ENCODE measurements around the gene PRKAR1A.
A peak's percentile ranks its signal among the peaks of the same experiment; 100 is the strongest.
"Not testable (repeated sequence)": the region's sequence is repeated elsewhere in the genome, so short reads cannot be mapped to it uniquely, and the experiment has no call there.

Gene PRKAR1A

DNA sequence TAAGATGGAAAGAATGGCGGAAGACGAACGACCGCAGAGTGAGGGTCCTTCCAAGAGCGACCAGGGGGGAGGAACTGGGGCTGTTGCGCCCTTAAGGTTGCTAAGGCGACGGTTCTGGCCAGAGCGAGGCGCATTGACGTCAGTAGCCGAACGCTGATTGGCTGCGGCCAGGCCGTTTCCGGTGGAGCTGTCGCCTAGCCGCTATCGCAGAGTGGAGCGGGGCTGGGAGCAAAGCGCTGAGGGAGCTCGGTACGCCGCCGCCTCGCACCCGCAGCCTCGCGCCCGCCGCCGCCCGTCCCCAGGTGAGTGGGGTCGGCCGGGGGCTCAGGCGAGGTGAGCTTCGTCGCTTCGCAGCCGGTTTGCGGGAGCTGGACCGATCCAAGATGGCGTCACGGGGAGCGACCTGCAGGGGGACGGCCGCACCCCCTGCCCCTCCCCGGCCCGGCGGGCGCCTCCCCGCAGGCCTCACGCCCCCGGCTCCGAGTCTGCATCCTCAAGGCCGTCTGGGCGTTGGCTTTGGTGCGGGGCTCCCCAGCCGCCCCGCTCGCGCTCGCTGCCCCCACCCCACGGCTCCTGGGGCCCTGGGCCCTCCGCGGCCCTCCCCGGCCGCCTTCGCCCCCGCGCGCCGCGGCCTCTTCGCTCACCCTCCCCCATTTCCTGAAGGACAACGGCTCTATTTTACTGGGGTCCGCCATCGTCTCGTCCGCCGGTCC lies at the start of gene PRKAR1A:
Gene PRKAR1A (plus strand): TSS at position 184 of the 713 bp plus-strand sequence. CDS start 2,970 bp downstream, outside the sequence.
- DNase-seq = peak; percentile 86

DNA sequence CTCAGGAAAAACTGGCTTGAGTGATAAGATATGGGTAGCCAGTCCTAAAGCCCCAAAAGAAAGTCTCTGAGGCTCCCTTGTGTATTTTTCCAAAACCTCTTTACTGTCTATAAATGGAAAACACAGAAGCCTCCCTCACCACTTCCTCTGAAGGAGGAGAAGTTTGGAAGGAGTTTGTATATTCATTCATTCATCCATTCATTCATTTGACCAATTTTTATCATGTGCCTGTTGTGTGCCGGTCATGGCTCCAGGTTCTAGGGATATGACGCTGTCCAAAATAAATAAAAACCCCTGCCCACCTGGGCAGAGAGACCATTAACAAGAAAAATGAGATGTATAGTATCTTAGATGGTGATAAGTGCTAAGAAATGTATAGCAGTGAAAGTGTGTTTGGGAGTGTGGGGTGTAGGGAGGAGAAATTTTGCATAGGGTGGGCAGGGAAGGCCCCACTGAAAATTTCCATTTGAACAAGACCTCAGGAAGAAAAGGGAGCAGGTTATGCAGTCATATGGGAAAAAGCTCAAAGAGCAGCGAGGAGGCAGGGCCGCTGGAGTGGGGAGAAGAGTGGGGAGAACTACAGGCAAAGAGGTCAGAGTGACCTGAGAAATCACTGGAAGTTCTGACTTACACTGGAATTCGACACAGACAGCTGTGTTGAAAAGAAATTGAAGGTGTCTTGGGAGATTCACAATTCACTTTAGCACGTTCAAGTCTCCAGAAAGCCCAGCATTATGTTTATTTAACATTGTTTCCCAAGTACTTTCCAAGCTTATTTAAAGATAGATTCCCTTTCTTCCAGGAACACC lies 48.8 kb upstream of the PRKAR1A start:
- DNase-seq = no peak

DNA sequence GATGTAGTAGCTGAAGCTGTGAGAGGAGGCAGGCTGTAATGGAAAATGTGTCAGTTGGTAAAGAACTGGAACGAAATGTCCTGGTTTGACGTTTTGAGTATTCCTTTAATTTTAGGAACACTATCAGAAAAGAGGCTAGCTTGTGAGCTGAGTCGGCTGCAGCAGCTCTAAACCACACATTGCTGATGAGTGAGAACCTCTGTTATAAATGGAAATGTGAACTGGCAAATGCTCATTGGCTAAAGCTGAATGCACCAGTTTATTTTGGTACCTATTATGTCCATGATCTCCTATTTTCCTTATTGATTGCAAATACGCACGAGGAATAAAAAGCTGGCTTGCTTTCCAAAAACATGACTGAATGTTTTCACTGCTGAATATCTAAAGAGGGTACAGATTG lies 43.9 kb upstream of the PRKAR1A start:
- no peak for DNase-seq

DNA sequence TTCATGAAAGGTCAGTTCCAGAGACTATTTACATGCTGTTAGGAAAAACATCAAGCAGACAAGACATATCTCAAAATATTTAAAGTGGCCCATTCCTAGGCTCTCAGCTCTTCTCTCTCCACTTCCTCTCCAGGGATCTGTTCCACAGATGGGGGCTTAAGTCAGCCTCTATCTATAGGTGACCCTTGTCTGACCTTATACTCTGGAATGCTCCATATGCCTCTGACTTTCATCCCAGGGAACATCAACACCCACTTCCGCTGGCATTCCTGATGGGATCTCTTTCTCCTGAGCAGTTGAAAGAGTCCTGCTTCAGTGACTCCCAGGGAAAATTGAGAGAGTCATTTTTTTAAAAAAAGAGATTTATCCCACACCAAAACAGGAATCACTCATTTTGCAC lies 43.4 kb upstream of the PRKAR1A start:
- no peak for DNase-seq

DNA sequence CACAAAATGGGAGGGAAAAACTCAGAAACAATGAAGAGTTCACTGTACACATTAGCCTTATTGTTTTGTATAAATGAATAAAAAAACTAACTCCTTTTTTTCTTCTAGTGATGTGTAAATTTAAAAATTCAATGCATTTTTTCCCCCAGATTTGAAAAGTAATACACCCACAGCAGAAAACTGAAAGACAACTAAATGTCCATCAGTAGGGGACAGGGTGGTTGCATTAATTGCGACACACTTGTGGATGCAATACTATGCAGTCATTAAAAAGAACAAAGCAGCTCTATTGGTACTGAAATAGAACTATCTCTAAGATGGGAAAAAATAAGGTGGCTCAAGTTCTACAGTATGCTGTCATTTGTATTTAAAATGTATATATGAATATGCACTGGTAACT lies 41.3 kb upstream of the PRKAR1A start:
- no peak for DNase-seq

DNA sequence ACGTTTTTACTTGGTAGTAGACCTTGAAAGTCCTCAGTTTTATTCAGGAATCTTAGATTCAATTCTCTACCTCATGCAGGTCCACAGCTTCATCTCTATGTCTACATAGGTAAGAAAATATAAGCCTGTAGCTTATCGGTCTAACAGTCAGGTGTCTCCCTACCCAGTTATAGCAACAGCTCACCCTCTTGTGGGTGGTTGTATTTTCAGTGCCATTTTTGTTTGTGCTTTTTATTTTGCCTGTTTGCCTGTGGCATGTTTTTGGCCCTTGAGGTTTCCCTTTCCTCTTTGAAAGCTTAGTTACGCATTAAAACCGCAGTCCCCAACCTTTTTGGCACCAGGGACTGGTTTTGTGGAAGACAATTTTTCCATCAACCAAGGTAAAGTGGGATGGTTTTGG lies 31.3 kb upstream of the PRKAR1A start:
- no peak for DNase-seq

DNA sequence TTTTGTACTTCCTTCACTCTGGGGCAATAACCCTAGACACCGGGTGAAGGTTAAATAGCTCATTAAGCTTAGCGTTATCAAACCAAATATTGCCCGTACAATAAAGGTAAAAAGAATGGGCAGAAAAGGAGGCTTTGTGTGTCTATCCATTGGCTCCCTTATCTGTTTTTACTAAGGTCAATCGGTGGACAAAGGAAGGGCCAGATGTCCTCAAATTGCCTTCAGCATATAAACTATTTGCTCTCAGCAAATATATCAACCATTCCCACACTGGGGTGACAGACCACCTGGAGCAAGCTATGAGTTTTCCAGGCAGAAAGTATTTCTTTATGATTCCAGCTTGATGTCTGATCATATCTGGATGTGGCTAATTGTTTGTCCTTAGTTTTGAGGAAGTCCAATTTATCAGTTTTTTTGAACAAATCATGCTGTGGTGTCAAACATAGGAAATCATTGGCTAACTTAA lies 29.6 kb upstream of the PRKAR1A start:
- DNase-seq = no peak

DNA sequence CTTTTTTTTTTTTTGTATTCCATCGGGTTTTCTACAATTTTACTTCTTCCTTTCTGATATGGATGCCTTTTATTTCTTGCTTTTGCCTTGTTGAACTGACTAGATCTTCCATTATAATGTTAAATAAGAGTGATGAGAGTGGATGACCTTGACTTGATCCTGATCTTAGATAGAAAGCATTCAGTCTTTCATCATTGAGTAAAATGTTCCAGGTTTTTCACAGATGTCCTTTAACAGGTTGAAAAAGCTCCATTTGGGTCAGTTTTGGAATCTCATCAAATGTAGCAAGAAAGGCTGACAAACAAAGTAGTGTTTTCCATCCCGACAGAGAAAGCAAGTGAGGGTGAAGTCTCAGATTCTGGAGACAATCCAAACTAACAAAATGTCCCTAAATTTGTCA lies 27.8 kb upstream of the PRKAR1A start:
- no peak for DNase-seq

DNA sequence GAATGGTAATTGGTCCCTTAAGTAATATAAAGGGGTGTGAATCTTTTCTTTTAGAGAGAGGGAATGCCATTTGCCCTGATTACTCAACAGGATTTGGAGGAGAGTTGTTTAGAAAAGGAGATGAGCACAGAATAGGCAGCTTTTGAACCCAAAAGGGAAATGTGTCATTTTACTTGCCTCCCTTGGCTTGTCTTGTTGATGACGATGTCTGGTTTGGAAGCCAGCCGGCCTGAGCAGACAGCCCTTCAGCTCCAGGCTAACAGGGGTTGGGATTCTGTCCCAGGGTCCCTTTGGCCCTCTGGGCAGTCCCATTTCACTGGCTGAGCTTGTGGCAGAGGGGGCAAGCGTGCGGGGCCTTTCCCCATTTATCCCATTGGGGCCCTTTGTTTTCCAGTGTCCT lies 22.3 kb upstream of the PRKAR1A start:
- no peak for DNase-seq

DNA sequence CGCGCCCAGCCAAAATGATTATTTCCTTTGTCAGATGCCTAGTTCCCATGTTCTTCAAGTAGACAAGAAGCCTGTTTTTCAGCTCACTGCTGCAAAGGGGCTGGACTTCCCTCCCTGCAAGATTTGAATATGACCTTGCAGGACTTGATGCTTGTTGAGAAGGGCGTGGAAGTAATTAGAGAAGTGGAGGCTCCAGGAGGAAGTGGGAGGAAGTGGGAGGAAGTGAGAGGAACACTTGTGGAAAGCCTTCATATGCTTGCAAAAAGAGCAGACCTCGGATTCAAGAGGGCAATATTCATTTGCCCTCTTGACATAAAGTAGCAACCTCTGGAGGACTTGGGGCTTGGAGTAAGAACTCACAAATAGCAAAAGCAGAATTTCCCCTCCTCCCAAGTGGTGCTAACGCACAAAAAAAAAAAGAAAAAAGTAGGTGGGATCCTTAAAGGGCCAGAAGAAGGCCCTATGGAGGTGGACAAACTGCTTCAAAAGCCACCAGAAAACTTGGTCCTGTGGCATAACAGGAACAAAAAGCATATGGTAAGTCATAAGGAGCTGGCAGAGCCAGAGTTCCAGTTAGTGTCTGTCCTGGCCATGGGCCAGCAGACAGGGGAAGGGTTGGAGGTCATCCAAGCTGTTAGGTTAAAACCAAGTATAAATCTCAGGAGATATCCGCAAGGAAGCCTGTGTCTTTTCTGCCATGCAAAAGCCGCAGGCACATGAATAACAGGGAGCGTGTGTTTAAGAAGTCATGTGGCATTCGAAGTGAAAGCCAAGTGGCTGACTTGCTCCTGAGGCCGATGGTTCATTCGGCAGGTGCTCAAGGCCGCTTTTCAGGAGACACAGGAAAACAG lies 20.6 kb upstream of the PRKAR1A start:
- no peak for DNase-seq

DNA sequence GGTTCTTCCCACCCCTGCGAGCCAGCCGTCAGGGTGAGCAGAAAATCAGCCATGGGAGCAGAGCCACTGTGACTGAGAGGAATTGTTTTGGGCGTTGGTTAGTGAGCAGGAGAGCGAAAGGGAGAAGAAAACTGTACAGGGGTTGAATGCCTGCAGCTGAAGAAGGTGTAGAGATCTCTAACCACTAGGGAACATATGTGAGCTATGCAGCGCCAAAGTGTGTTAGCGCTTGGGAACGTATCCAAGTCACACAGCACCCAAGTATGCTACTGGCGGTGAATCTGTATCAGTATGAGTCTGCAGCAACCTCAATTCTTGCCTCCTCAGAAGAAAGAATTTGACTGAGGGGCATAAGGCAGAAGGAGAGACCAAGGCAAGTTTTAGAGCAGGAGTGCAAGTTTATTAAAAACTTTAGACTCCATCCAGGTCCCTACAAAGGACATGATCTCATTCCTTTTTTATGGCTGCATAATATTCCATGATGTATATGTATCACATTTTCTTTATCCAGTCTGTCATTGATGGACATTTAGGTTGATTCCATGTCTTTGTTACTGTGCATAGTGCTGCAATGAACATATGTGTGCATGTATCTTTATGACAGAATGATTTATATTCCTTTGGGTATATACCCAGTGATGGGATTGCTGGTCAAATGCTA lies 19.7 kb upstream of the PRKAR1A start:
- not testable (repeated sequence) for DNase-seq

DNA sequence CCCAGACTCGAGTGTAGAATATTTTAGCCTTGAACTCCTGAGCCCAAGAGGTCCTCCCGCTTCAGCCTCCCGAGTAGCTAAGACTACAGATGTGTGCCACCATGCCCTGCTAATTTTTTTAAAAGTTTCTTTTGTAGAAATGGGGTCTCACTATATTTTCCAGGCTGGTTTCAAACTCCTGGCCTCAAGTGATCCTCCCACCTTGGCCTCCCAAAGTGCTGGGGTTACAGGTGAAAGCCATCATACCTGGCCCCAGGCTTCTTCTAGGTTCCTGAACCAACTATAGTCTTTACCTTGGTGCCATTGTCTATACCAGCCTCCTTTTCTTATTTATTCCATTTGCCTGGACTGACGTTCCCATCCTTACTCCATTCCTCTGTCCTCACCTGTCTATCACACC lies 17.1 kb upstream of the PRKAR1A start:
- DNase-seq = no peak

DNA sequence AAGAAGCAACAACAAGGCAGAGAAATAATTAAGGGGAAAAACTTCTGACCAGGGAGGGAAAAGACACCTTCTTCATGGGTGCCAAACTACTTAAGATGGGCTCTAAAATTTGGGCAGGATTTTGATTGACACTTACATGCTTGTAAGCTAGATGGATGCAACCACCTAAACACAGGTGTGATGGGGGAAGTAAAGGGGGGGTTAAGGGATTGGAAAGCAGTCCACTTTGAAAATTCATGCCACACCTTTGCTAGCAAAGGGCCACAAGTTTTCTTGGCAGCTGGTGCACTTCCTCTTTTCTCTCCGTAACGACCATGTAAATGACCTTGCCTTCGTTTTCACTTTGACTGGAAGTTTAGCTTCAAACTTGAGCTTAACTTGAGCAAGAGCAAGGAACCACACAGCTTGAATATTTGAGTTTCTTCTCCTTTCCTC lies 14.3 kb upstream of the PRKAR1A start:
- DNase-seq = no peak

DNA sequence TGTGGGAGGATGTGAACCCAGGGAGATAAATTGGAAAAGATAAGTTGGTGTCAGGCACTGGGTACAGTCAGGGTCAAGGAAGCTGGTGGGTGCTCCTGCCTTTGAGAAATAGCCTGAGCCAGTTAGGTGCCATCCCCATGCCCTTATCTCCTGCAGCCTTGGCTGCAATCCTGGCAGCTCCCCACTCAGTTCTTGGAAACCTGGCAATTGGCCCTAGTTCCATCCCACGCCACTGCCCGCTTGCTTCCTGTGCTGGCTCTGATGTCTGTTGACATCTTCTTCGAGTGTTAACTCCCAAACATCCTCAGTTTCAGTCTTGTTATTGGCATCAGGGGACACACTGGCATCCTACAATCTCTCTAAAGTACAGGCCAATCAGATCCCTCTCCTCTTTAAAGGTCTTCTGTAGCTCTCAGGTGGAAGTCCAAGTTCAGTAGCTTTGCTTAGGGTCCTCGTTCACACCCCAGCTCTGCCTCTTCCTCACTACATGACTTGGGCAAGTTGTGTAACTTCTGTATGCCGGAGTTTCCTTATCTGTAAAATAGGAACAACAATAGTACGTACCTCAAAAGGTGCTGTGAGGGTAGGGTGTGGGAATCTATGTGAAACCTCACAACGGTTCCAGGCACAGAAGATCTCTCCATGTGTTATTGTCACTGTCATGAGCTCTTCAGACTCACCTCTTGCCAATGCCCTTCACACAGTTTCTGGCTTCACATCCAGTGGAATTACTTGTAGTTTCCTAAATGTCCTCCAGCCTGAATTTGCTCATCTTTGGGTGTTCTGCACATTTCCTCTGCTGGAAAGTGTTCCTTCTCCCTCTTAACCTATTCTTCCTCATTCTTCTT lies 13.5 kb upstream of the PRKAR1A start:
- DNase-seq = no peak

DNA sequence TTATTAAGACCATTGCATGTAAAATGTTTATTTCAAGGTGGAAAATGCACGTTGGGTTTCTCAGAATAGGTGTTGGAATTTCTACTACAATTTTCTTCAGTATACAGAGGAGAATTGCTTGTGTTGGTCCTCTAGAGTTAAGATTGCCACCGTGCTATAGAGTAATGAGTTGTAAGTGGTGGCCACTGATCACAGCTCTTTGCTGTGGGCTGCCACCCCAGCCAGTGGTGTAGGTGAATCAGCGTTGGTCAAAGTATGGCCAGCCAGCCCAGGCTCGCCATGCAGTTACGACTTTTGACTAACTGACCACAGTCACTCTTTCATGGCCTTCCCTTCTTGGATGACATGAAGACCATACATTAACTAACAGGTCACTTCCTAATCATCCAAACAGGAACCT lies 12.6 kb upstream of the PRKAR1A start:
- no peak for DNase-seq

DNA sequence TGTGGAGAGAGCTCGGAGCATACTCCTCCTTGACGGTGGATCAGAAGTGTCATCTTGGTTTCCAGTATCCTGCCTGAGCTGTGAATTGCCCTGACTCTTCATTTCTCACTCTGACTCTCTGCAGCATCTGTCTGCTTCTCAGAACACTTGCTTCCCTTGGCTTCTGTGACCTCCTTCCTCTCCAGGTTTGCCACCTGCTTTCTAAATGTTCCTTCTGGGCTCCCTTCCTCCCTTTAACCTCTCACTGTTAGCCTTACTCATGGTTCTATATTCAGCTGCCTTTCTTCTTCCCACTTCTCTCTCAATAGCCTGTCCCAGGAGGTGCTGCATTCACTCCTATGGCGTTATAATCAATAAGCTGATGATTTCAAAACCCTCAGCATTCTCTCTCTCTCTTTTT lies 11.2 kb upstream of the PRKAR1A start:
- DNase-seq = no peak

DNA sequence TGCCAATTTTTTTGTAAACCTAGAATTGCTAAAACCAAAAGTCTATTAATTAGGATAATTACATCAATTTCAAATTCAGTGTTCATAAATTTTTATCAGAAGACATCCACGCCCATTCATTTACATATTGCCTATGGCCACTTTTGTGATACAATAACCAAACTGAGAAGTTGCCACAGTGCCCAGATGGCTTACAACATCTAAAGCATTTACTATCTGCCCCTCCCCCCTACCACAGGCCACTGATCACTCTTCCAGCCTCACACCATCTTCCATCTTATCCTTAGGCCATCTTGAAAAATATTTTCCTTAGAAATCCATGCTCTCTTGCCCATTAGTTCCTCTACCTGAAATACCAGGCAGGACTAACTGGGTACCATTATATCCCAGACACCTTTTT lies 6.3 kb upstream of the PRKAR1A start:
- DNase-seq = no peak

DNA sequence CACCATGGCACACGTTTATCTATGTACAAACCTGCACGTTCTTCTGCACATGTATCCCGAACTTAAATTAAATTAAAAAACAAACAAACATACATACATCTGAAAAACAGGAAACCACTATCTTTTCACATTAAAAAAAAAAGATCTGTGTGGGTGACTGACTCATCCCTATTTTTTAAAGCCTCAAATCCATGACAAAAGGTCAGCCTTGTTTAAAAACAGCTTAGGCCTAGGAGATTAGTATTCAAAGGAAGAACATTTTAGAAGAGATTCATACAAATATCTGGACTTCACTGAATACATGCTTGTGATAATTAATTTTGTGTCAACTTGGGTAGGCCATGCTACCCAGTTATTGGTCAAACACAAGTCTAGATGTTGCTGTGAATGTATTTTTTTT lies 4.7 kb upstream of the PRKAR1A start:
- no peak for DNase-seq

DNA sequence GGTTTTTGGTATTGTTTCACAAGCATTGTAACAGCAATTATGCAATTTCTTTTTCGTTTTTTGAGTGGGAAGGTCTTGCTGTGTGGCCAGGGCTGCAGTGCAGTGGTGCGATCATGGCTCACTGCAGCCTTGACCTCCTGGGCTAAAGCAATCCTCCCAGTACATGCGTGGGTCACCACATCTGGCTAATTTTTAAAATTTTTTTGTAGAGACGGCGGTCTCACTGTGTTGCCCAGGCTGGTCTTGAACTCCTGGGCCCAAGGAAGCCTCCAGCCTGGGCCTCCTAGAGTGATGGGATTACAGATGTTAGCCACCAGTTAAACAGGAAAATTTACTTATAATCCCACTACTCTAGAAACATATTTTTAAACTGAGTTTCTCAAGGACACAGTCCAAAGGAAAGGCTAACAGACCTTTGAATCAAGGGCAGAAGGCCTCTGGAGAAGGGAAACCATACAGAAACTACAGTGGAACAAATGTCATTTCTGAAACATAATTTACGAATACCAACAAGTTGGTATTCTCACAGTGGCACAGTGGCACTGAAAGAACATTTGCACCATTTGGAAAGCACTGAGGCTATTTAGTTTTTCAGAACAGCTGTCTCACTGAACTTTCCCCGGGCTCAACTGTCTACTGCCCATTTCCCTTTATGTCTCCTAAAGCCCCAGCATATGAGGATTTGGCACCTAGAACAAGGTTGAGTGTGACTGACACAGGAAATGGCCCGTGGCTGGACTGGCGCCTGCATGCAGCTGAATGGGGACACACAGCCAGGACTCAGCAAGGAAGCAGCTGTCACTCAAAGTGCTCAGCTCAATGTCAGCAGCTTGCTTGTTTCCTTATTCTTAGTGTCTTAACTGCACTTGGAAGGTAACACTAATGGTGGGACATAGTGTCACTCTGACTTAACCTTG lies 2.8 kb upstream of the PRKAR1A start:
- DNase-seq = no peak

DNA sequence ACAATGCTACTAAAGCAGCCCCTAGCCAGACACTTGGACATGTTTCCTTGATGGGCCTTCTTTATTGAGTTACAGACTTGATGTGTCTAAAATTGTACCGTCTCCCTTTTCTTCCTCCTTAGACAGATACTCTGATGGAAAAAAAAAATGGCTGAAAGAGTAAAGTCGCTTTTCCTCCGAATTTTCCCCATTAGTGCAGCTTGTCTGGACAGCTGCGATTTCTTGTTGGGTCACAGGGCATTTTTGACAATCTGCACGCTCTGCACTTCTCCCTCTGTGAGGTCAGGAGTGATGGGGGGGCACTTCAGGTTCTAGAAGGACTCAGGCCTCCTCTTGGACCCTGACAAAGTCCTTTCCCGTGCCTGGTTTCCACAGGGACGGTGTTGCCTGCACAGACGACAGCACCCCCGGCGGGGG lies 968 bp upstream of the PRKAR1A start:
- DNase-seq = peak; percentile 22
